NCI-H2171 (cell line): ENCODE results near the gene STARD13.

ENCODE experiments used
- DNase-seq: peaks from one replicate; lab custom pipeline; 2025; lab: John Stamatoyannopoulos, UW

The STARD13 gene

DNA sequence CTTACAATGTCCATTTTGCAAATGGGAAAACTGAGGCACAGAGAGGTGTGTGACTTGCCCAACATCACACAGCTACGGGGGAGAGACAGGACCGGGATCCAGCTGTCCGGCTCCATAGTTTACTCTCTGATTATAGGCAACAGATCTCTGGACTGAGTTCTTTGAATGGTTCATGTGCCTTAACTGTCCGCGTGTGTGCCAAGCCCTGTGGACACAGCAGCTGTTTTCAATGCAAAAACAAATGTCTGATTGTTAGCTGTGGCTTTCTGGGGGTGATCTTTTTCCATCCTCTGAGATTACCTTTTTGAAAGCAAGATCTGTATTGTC is 175.2 kb downstream of the STARD13 start:
- DNase-seq, result no peak

DNA sequence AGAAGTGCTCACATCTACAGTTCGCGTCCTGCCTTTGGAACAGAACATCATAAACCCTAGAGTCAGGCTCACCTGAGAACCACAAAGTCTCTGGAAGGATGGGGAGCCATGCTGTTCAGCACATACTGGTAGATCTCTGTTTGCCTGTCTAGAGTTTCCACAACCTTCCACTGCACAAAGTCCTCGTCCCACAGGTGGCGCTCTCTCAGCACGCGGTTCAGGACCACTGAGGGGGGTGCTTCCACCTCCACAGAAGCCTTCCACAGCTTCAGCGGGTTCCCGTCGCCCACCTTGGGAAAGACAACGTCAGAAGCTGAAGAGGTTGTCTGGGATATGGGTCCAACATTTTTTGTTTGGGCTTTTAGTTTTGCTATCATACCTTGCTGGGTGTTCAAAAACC is 175.8 kb downstream of the STARD13 start:
- DNase-seq, result no peak

DNA sequence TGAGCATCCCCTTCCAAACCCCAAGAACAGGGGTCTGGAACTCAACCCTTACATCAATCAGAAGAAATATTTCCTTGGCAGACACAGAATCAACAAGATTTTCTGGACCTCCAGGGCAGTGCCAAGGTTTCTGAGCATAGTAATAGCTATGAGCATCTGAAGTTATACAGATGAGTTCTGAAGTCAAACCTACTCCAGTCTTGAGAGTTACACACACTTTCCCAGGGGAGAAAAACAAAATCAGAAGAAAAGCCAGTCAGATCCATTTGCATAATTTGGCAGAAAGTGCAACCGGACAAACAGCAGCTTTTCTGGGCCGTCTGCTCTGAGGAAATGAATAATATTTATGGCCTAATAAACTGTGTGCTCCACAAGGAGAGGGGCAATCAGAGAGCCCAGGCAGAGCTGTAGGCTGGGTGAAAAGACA is 176.3 kb downstream of the STARD13 start:
- DNase-seq, result no peak

DNA sequence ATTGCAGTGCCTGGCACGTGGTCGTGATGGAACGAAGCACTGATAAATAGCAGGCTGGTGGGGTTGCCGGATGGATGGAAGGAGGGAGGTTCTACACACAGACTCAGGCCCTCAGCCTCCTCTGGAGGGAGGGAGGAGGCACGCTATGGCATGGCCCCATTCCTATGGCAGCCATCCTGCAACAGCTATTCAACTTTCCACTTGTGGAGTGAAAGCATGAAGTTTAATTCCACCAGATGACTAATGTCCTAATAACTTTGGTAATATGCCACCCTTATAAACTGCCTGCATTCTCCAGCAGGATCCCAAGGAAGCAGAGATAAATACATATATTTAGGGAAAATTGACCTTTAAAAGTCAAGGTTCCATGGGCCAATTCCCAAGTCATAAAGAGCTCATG is 176.9 kb downstream of the STARD13 start:
- DNase-seq, result no peak

DNA sequence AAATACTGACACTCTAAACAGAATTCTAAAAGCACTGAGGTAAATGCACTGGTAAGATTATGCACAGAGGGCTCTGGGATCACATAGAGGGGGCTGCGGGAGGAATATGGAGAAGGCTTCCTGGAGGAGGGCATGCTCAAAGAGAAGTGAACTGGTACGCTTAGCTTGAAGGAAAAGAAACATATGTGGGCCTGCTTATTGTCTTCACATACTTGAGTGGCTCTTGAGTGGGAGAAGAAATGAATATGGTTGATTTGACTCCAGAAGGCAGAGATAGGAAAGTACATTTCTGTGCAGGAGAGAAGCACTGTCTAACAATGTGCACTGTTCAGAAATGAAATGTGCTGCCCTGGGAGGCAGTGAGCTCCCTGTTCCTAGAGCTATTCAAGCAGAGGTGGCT is 178.2 kb downstream of the STARD13 start:
- DNase-seq, result no peak

DNA sequence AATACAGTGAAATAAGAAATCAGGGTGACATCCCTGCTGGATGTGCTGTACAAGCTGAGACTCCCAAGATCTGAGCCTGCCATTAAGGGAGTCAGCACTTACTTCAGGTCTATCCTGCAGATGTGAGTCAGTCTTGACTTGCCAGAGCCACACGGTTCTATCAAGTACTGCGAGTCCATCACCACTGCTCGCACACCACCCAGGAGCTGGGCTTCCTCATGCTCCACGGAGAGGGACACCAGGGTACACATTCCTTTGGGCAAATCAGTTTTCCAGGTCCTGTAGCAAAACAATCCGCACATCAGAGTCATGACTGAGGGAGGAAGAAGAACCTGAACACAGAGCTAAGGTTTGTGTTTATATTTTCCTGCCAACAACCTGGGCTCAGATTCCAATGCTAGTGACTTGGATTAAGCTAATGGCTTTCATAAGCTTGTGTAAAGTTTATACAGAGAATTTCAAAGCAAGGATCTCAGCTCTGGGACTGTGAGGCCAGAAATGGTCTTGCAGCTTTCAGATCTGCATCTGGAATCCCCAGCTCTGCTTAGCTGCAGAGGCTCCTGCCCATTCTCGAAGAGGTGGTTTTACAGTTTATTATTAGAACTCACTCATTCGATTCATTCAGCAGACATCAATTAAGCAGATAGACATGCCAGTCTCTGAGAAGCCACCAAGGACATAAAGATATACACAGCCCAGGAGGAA is 178.7 kb downstream of the STARD13 start:
- DNase-seq, result no peak

DNA sequence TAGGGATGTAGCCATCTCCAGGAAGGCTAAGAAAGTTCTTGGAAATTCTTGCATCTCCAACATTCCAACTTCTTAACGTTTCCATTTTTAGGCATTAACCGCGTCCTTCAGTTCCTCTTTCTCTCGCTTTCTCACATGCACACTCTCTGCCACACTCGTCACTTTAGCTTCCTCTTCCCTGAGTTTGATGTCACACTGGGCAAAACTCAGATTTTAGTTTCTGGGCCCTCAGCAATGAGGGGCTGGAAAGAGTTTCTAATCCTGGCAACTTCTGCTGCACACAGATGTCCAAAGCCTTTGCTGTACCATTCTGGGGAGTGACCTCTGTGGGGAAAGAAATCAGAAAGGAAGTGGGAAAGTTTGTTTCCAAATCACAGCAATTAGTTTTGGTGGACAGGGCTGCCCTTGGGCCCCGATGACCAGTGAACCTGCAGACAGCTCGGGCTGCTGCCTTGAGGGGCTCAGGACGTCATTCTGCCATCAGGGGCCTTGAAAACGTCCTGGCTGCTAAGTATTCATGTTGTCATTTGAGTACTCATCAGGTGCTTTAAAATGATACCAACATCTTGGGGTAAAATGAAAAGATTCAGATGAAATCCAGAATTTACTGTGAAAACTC is 180.1 kb downstream of the STARD13 start:
- DNase-seq, result no peak

DNA sequence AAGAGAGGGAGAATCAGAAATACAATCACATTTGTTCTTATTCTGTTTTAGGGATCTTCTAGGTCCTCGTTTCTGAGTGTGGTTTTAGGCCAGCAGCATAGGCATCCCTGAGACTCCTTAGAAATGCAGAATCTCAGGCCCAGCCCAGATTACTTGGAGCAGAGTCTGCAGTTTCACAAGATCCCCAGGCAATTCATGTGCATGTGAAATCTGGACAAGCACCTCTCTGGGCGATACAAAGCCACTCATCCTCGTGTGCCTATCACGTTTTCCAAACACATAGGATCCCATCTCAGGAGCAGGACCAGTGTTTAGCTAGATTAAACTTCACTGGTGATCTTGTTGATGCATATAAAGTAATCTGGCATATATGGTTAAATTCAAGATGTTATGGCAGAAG is 182.1 kb downstream of the STARD13 start:
- no peak for DNase-seq

DNA sequence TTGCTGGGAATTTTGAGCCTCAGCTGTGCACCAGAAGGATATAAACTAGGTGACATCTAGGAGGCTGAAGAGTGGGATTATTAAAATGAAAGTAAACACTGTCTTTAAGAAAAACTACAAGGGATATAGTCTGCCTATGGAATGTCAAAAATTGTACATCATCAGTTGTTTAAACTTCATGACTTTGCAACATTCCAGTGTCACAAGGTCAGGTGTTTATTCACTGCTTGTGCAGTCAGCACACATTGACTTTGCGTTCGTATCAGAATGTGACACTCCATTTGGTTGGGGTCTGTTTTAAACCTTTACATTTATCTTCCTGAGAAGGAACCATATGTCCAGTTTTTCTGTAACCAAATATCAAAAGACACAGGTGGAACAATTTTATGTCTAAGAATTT is 183.7 kb downstream of the STARD13 start:
- DNase-seq, result no peak

DNA sequence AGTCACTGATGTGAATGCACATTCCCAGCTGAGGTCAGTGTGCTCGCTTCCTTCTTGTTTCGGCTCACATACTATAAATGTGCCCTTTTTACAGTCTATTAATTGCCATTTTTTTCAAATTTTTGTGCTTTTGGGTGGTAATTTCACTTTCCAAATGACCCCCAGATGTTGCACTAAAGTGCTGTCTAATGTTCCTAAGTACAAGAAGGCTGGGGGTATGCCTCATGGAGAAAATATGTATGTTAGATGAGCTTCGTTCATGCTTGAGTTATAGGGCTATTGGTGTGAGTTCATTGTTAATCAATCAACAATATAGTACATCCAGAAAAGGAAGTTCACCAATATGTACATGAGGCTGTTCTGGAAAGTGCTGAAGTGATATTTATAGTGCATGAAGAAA is 184.7 kb downstream of the STARD13 start:
- DNase-seq, result no peak

DNA sequence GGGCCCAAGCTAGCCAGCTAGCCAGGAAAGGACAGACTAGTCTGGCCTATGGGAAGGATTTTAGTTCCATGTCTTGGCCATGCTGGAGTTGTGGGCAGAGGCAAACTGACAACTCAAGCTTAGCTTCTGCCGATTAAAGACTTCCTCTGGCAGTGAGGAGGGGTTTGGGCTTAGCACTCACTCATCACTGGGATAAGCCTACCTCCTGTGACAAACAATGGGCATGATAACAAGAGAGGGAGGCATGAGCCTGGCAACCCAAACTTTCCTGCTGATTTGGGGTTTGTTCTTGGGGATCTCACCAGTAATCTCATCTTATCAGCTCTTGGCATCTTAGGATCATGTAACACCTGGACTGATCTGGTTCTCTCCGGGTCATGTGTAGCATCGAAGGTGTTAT is 185.7 kb downstream of the STARD13 start:
- no peak for DNase-seq

DNA sequence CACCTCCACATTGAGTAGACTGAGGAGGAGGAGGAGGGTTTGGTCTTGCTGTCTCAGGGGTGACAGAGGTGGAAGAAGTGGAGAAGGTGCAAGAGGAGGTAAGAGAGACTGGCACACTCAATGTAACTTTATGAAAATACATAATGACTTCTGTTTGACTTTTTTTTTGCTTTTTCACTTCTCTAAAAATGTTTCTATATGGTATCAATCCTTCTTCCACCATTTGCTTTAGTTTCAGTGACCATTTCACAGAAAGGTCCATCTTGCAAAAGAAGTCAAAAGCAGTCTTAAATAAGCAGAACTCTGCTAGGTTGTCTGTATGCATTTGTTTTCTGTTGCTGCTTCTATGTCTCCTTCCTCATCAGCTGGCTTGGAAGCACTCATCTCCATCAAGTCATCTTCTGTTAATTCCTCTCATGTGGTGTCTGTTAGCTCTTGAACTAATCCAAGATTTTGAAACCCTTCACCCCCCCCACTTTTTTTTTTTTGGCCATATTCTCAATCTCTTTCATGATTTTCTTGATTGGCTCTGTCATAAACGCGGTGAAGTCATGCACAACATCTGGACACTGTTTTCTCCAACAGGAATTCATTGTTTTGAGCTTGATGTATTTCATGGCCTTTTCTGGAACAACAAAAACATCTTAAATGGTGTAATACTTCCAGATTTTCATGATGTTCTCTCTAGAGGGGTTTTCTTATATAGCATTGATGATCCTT is 188.5 kb downstream of the STARD13 start:
- DNase-seq, result no peak

DNA sequence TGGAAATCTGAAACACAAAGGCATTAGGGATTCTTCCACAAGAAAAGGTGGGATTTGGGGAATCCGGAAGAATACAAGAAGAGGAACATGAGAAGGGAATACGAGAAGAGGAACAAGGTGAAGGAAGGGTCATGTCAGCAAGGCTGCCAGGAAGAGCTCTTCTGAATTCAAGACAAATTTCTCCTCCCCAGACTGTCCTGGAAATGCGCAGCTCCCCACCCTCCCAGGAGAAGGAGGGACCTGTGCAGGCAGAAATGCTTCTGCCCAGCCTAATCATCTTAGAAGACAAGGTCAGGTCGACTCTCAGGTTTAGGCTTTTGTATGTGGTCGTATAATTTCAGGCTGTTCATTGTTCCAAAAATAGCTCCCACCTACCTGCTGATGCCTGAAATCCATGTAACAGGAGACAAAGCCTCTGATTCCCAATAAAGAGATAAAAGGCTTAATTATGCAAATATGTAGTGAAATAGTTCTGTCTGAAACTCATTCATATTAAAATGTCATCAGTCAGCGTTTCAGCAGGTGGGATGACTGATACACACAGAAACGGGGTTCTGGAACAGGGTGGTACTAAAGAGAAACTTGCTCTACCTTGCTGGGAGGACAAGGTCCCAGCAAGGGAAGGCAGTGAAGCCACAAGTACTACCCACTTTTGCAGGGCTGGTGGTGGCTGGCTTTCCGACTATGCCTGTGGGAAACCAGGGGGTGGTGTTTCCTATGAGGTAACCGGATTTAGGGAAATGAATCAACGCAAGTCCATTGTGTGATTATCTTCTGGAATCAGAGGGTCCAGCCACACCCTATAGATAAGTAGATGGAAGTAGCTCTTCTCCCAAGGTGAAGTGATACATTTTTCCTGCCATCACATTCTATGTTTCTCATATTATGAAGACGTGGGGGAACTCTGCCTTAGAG is 193.2 kb downstream of the STARD13 start:
- no peak for DNase-seq

DNA sequence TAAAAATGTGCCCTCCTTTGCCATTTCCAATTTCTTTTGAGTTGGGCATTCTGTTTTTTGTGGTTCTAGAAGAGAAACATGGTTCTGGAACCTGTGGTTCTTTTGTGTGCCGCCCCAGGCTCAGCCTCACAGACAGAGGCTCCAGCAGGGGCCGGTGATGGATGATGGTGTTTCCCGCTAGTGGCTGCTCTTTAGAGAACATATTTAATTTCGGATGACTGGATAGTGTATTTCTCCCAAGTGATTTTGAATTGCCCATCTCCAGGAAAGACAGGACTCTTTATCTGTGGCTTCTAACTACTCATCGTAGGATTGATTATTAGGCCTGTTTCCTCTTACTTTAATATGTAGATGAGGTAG is 194.2 kb downstream of the STARD13 start:
- DNase-seq, result no peak

DNA sequence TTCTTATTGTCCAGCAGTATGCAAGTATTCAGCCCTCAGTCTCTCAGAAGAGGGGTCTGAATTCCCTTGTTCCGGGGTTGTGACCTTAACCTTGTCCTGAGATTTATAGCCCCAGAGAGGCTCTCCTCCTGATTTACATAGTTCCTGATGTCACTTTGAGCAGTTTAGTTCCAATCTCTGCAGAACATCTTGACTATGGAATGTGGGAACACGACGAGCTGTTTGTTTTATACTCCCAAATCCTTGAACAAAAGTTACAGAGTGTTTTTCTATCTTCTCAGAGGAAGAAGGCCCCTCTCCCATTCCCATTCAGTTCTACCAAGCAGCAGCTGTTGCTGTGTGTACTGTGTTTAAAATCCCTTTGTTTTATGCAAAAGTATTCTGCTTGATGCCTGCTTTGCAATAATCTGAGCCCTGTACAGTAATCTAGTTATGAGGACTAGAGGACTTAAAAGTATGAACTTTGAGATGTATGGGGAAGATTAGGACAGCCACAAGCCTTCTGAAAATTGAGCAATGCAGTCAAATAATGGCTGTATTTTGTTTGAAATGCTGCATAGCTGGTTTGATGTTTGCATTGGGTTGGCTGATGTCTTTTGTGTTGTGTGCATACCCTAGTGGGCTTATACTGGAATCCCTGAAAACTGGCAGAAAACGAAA is 194.7 kb downstream of the STARD13 start:
- DNase-seq, result no peak

DNA sequence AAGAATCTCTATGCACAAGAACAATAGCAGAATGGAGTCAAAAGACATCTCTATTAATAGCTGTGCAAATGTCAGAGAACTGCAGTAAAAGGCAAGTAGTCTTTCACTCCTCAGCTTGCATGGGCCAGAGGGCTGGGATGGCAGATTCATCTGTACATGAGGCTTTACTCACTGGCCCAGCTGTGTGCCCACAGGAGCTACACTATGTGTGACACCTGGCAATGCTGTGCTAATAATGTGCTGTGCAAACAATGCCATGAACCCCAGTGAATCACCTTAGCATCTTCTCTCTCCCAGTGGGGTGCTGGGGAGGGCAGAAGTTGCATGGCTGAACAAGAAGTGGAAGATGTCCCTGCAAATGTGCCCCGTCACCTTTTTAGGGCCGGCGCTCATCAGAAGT is 196.2 kb downstream of the STARD13 start:
- DNase-seq, result no peak

DNA sequence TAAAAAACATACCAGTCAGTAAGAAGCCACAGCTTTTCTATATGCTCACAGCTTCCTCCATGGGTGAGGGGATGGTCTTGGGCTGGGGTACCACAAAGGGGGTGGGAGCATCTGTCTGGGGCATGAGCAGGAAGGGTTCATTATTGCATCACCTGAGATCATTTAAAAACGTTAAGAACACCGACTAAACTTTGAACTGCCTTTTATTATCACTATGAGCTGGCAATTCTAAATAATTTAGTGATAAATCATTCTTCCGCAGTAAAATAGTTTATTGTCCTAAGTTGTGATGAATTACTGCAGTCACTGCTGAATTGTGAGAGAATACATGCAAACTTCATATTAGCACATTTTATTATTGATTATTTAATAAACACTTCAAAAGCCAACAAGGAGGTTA is 197.8 kb downstream of the STARD13 start:
- DNase-seq, result no peak

DNA sequence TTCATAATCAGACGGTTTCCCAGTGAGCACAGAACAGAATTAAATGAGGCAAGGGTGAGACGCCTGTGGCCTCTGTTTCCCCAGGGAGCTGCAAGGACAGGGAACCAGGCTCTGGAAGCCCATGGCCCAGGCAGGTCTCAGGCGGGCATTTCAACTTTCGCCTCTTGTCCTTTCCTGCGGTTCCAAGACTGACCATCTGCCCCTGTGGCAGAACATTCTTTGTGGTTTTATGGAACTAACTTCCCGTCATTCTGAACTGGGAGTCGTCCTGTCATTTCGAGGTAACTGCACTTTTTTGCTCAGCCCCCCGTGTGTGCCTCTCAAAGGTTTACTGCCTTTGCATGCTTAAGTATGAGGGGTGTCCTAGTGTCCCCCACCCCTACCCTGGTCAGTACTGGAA is 198.5 kb downstream of the STARD13 start:
- no peak for DNase-seq

DNA sequence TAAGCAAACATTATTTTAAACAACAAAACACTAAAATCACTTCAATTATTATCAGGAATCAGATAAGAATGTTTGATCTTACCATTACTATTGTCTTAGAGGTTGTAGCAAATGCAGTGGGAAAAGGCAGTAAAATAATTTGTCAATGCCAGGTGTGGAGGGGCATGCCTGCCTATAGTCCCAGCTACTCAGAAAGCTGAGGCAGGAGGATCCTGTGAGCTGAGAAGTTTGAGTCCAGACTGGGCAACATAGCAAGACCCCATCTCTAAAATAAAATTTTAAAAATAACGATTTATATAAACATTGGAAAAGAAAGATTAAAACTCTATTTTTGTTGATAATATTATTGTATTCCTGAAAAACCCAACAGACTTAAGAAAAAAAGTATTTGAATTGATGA is 202.5 kb downstream of the STARD13 start:
- no peak for DNase-seq

DNA sequence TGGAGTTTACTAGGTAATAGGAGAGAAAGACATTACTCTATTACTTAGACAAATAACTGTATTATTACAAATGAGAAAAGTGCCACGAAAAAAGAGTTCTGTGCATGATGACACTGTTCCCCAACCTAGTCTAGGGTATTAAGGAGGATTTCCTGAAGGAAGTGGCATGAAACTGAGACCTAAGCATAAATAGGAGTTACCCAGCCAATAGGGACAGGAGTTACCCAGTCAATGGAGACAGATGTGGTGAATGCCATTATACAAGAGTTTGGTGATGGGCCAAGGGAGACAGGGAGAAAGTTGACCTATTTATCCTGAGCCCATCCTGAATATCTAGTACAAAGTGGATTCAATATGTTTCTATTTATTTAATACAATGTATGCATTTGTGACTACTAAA is 203.9 kb downstream of the STARD13 start:
- DNase-seq, result no peak

DNA sequence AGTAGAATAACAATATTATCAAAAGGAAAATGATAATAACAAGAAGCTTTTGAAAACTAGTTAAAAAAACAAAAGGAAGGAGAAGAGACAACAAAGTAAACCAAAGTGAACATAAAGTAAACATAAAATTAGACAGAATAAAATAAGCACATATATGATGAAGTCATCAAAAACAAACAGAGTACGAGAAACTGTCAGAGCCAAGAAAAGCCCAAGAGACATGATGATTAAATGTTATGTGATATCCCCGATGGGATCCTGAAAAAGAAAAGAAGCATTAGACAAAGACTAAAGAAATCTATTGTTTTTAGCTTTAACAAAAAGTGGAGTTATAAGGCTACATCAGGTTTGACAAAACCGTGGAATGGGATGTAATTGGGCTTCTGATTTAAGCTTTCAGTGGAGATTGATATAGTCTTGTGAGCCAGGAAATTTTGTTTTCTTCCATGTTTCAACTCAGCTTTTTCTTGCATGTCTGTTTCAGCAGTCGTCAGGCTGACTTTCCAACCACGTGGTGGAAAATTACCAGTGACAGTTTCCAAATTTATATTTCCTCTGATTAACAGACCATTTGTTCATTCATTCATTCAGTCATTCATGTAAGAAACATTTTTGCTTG is 204.5 kb downstream of the STARD13 start:
- DNase-seq, result peak; percentile 33

DNA sequence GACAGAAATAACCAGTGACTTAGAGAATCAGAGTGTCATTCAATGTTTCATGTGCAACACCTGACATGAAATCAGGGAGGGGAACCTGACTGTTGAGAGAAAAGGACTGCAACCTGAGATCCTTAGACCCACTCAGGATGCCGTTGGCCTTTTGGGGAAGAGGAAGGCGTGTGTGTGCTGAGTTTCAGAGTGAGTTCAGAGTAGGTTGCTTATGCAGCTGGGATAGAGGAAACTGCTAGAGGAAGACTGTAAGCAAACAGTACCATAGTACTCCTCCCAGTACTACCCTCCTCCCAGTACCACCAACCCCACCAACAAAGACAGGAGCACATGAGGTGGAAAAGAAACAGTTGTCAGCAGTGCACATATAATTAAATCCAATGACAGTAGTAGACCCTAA is 205.6 kb downstream of the STARD13 start:
- no peak for DNase-seq
